WTC11 (cell line): ENCODE data around the gene CDCA8.

ENCODE experiments used
- ATF1 ChIP-seq: sonication (generic); formaldehyde crosslinking; IDR thresholded peaks from 2 replicates; pipeline ENCODE4 v1.8.1; 2023; ENCODE audit warnings: mild to moderate bottlenecking, moderate library complexity, missing genetic modification reagents
- CREB1 ChIP-seq: sonication (generic); formaldehyde crosslinking; IDR thresholded peaks from 2 replicates; pipeline ENCODE4 v1.8.0; 2023; ENCODE audit warnings: mild to moderate bottlenecking, missing genetic modification reagents
- ELF4 ChIP-seq: sonication (generic); formaldehyde crosslinking; IDR thresholded peaks from 2 replicates; pipeline ENCODE4 v1.8.1; 2022; ENCODE audit warnings: low read depth, mild to moderate bottlenecking, moderate library complexity, missing genetic modification reagents
- TEAD1 ChIP-seq: sonication (generic); formaldehyde crosslinking; IDR thresholded peaks from 2 replicates; pipeline ENCODE4 v1.8.0; 2022; ENCODE audit warnings: mild to moderate bottlenecking, missing genetic modification reagents
- ZNF232 ChIP-seq: sonication (generic); formaldehyde crosslinking; IDR thresholded peaks from 2 replicates; pipeline ENCODE4 v1.8.0; 2022; ENCODE audit warnings: mild to moderate bottlenecking, missing genetic modification reagents
- TF ChIP-seq, protein P1 (sequence below): sonication (generic); formaldehyde crosslinking; IDR thresholded peaks from 2 replicates; pipeline ENCODE4 v1.8.0; 2022; ENCODE audit warnings: mild to moderate bottlenecking, missing genetic modification reagents
- TF ChIP-seq, protein P2 (sequence below): sonication (generic); formaldehyde crosslinking; IDR thresholded peaks from 2 replicates; pipeline ENCODE4 v1.8.0; 2022; ENCODE audit warnings: mild to moderate bottlenecking, missing genetic modification reagents
- TF ChIP-seq, protein P3 (sequence below): fragments of 200-600 bp; IDR thresholded peaks from 2 replicates; pipeline ENCODE4 v1.8.0; 2022; ENCODE audit warnings: antibody characterized with exemption
- TF ChIP-seq, protein P4 (sequence below): sonication (generic); formaldehyde crosslinking; conservative IDR thresholded peaks from 2 replicates; pipeline ENCODE4 v1.8.1; 2022; ENCODE audit warnings: mild to moderate bottlenecking, missing genetic modification reagents
- TF ChIP-seq, protein P5 (sequence below): sonication (generic); formaldehyde crosslinking; IDR thresholded peaks from 2 replicates; pipeline ENCODE4 v1.8.1; 2023; ENCODE audit warnings: mild to moderate bottlenecking, missing genetic modification reagents, moderate library complexity
- TF ChIP-seq, protein P6 (sequence below): sonication (generic); formaldehyde crosslinking; IDR thresholded peaks from 2 replicates; pipeline ENCODE4 v1.8.0; 2022; ENCODE audit warnings: mild to moderate bottlenecking, missing genetic modification reagents

DNA sequence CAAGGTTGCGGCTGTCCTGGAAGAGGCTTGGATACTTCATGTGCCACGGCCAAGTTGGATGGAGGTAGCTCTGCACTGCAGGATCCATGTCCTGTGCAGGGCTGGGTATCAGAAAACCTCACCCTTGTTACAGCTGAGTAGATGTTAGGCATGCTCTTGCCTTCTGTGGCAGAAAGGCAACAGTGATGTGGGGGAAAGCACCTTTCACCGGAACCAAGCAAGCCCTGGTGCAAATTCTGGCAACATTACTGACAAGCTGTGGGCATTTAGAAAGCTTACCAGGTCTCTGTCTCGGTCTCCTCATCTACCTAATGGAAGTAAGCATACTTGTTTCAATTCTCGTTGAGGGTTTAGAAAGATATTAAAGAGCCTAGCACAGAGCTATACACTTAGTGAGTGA is 14.5 kb upstream of the CDCA8 start:
- no peak for TF ChIP-seq ATF1 (CRISPR knock-in tag)
- TF ChIP-seq, protein P1, sequence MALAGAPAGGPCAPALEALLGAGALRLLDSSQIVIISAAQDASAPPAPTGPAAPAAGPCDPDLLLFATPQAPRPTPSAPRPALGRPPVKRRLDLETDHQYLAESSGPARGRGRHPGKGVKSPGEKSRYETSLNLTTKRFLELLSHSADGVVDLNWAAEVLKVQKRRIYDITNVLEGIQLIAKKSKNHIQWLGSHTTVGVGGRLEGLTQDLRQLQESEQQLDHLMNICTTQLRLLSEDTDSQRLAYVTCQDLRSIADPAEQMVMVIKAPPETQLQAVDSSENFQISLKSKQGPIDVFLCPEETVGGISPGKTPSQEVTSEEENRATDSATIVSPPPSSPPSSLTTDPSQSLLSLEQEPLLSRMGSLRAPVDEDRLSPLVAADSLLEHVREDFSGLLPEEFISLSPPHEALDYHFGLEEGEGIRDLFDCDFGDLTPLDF (CRISPR knock-in tag), result no peak
- TF ChIP-seq CREB1 (CRISPR knock-in tag), result no peak
- TF ChIP-seq, protein P2, sequence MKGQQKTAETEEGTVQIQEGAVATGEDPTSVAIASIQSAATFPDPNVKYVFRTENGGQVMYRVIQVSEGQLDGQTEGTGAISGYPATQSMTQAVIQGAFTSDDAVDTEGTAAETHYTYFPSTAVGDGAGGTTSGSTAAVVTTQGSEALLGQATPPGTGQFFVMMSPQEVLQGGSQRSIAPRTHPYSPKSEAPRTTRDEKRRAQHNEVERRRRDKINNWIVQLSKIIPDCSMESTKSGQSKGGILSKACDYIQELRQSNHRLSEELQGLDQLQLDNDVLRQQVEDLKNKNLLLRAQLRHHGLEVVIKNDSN (CRISPR knock-in tag), result no peak
- no peak for TF ChIP-seq TEAD1 (CRISPR knock-in tag)
- TF ChIP-seq, protein P3, sequence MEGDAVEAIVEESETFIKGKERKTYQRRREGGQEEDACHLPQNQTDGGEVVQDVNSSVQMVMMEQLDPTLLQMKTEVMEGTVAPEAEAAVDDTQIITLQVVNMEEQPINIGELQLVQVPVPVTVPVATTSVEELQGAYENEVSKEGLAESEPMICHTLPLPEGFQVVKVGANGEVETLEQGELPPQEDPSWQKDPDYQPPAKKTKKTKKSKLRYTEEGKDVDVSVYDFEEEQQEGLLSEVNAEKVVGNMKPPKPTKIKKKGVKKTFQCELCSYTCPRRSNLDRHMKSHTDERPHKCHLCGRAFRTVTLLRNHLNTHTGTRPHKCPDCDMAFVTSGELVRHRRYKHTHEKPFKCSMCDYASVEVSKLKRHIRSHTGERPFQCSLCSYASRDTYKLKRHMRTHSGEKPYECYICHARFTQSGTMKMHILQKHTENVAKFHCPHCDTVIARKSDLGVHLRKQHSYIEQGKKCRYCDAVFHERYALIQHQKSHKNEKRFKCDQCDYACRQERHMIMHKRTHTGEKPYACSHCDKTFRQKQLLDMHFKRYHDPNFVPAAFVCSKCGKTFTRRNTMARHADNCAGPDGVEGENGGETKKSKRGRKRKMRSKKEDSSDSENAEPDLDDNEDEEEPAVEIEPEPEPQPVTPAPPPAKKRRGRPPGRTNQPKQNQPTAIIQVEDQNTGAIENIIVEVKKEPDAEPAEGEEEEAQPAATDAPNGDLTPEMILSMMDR, result no peak
- TF ChIP-seq, protein P4, sequence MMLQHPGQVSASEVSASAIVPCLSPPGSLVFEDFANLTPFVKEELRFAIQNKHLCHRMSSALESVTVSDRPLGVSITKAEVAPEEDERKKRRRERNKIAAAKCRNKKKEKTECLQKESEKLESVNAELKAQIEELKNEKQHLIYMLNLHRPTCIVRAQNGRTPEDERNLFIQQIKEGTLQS (CRISPR knock-in tag), result no peak
- TF ChIP-seq, protein P5, sequence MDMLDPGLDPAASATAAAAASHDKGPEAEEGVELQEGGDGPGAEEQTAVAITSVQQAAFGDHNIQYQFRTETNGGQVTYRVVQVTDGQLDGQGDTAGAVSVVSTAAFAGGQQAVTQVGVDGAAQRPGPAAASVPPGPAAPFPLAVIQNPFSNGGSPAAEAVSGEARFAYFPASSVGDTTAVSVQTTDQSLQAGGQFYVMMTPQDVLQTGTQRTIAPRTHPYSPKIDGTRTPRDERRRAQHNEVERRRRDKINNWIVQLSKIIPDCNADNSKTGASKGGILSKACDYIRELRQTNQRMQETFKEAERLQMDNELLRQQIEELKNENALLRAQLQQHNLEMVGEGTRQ (CRISPR knock-in tag), result no peak
- TF ChIP-seq ZNF232 (CRISPR knock-in tag), result no peak
- no peak for TF ChIP-seq ELF4 (CRISPR knock-in tag)
- TF ChIP-seq, protein P6, sequence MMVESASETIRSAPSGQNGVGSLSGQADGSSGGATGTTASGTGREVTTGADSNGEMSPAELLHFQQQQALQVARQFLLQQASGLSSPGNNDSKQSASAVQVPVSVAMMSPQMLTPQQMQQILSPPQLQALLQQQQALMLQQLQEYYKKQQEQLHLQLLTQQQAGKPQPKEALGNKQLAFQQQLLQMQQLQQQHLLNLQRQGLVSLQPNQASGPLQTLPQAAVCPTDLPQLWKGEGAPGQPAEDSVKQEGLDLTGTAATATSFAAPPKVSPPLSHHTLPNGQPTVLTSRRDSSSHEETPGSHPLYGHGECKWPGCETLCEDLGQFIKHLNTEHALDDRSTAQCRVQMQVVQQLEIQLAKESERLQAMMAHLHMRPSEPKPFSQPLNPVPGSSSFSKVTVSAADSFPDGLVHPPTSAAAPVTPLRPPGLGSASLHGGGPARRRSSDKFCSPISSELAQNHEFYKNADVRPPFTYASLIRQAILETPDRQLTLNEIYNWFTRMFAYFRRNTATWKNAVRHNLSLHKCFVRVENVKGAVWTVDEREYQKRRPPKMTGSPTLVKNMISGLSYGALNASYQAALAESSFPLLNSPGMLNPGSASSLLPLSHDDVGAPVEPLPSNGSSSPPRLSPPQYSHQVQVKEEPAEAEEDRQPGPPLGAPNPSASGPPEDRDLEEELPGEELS (CRISPR knock-in tag), result no peak
